Liver (tissue), 9 donors: Measurements from ENCODE around the gene MEIS1. TPM values are rescaled to one million over a fixed set of nuclear protein-coding genes. Genes with fewer than 3 reads are reported as not detected.
A peak's percentile ranks its signal among the peaks of the same experiment; 100 is the strongest.

Experiments used
- DNase-seq: peaks from one replicate; pipeline ENCODE4 v3.0.0-alpha.2; 2017; ENCODE audit warnings: low spot score
- H3K27ac ChIP-seq, 2 donors: one replicate each; pipeline ENCODE4 v1.7.0; 2013; ENCODE audit warnings: inconsistent platforms in 2 of 2, low read length in 2 of 2, control low read depth in 1 of 2, low read depth in 1 of 2, mild to moderate bottlenecking in 1 of 2
- H3K27me3 ChIP-seq, 4 donors: one replicate each; pipeline versions ENCODE4 v1.6.1 to v1.7.0; 2013; ENCODE audit warnings: low read length in 3 of 4, inconsistent platforms in 1 of 4, mild to moderate bottlenecking in 1 of 4, moderate library complexity in 1 of 4; ENCODE audit not compliant: control insufficient read depth in 4 of 4, insufficient read depth in 4 of 4
- H3K36me3 ChIP-seq, 4 donors: one replicate each; pipeline versions ENCODE4 v1.6.1 to v1.7.0; 2013; ENCODE audit warnings: low read length in 3 of 4, mild to moderate bottlenecking in 3 of 4, low read depth in 1 of 4, moderate library complexity in 1 of 4; ENCODE audit not compliant: control insufficient read depth in 4 of 4, insufficient read depth in 3 of 4
- H3K4me1 ChIP-seq, 4 donors: one replicate each; pipeline versions ENCODE4 v1.6.1 to v1.7.0; 2013; ENCODE audit warnings: low read length in 3 of 4, mild to moderate bottlenecking in 3 of 4, moderate library complexity in 1 of 4; ENCODE audit not compliant: control insufficient read depth in 4 of 4, insufficient read depth in 4 of 4
- H3K4me3 ChIP-seq, 3 donors: one replicate each; pipeline versions ENCODE4 v1.6.1 to v1.7.0; 2013; ENCODE audit warnings: low read length in 3 of 3, control low read depth in 1 of 3, low read depth in 1 of 3, mild to moderate bottlenecking in 1 of 3
- H3K9ac ChIP-seq, 2 donors: one replicate each; pipeline ENCODE4 v1.7.0; 2013; ENCODE audit warnings: low read length in 2 of 2, mild to moderate bottlenecking in 2 of 2, moderate library complexity in 2 of 2, control low read depth in 1 of 2, low read depth in 1 of 2
- H3K9me3 ChIP-seq, 4 donors: one replicate each; pipeline versions ENCODE4 v1.6.1 to v1.7.0; 2013; ENCODE audit warnings: low read length in 3 of 4; ENCODE audit not compliant: control insufficient read depth in 4 of 4
- ATF3 ChIP-seq: IDR thresholded peaks from 2 replicates; pipeline ENCODE4 v1.6.1; 2016; ENCODE audit warnings: antibody characterized with exemption
- CTCF ChIP-seq: fragments of 150-350 bp; IDR thresholded peaks from 2 replicates; pipeline ENCODE4 v1.5.1; 2017; ENCODE audit warnings: improper control_type of control experiment, low read depth, low read length; ENCODE audit not compliant: missing input control
- EGR1 ChIP-seq, 2 donors: IDR thresholded peaks; 2 replicates each; pipeline ENCODE4 v1.6.1; 2016 to 2018; ENCODE audit warnings: antibody characterized with exemption in 2 of 2, low read depth in 2 of 2
- GABPA ChIP-seq, 2 donors: IDR thresholded peaks in 1 of 2; conservative IDR thresholded peaks in 1 of 2; 2 replicates each; pipeline ENCODE4 v1.6.1; 2016; ENCODE audit warnings: antibody characterized with exemption in 2 of 2, mild to moderate bottlenecking in 1 of 2, moderate library complexity in 1 of 2
- HNF4A ChIP-seq, 2 donors: conservative IDR thresholded peaks; 2 replicates each; pipeline ENCODE4 v1.6.1; 2016; ENCODE audit warnings: antibody characterized with exemption in 2 of 2, mild to moderate bottlenecking in 2 of 2
- HNF4G ChIP-seq: IDR thresholded peaks from 2 replicates; pipeline ENCODE4 v1.6.1; 2016; ENCODE audit warnings: antibody characterized with exemption
- MAX ChIP-seq: IDR thresholded peaks from 2 replicates; pipeline ENCODE4 v1.6.1; 2016; ENCODE audit warnings: antibody characterized with exemption
- NR2F2 ChIP-seq: IDR thresholded peaks from 2 replicates; pipeline ENCODE4 v1.6.1; 2016; ENCODE audit warnings: antibody characterized with exemption
- RAD21 ChIP-seq, 2 donors: IDR thresholded peaks; 2 replicates each; pipeline ENCODE4 v1.6.1; 2016; ENCODE audit warnings: antibody characterized with exemption in 2 of 2, mild to moderate bottlenecking in 2 of 2
- RXRA ChIP-seq, 2 donors: IDR thresholded peaks; 2 replicates each; pipeline ENCODE4 v1.6.1; 2017 to 2018; ENCODE audit warnings: antibody characterized with exemption in 2 of 2, mild to moderate bottlenecking in 1 of 2
- SP1 ChIP-seq: IDR thresholded peaks from 2 replicates; pipeline ENCODE4 v1.6.1; 2018; ENCODE audit warnings: antibody characterized with exemption, mild to moderate bottlenecking
- ZBTB33 ChIP-seq: IDR thresholded peaks from 2 replicates; pipeline ENCODE4 v1.6.1; 2016; ENCODE audit warnings: antibody characterized with exemption
- WGBS: extraction: QIAGEN DNeasy Blood & Tissue Kit; methylation state at CpG from one replicate; pipeline ENCODE4 v1.1.7; 2013; 5-methylcytosine and 5-hydroxymethylcytosine counted together
- polyA plus RNA-seq, 2 donors: library from polyadenylated mRNA; stranded (reverse) in 1 of 2; unstranded in 1 of 2; fragments of 200-250 nt in 1 of 2; fragments of >200 nt in 1 of 2; fragmentation: Nextera tagmentation in 1 of 2; extraction: Ambion mirVana in 1 of 2; gene quantifications; one replicate each; pipeline versions ENCODE4 v1.2.1 to v1.2.3, GENCODE V29; 2013 to 2015
- total RNA-seq, 2 donors: library from RNA; depleted of rRNA; stranded (reverse); fragments of >200 nt; gene quantifications; one replicate each; pipeline ENCODE4 v1.2.3, GENCODE V29; 2014
- donor health status: healthy.
- donor health status: healthy.
- donor health status: healthy.
- donor health status: healthy.
- donor health status: healthy.

The MEIS1 gene
- total and polyA plus RNA-seq, 4 donors: 1.6 to 8.6 (median 5.5) TPM

GRCh38 chr2:66559672-66560071 lies 124.7 kb downstream of the MEIS1 start (continued):
- TF ChIP-seq CTCF (no peak), MAX (no peak)

- no peak overlapping the region for H3K9ac ChIP-seq
- 99% methylated on average over 2 of the region's 2 CpGs for WGBS
- H3K4me1 ChIP-seq: peaks cover 3 to 15% (median 11%) of the 10 kb centered on the region in 4 donors
- H3K4me3 ChIP-seq: no peak overlapping the region
- DNase-seq: no peak
- no peaks in the 10 kb centered on the region for H3K27me3 ChIP-seq
- no peaks in the 10 kb centered on the region for H3K36me3 ChIP-seq
- no peaks in the 10 kb centered on the region for H3K9me3 ChIP-seq
- H3K27ac ChIP-seq: no peak overlapping the region
- TF ChIP-seq SP1 (no peak), HNF4G (no peak), GABPA (IDR thresholded peaks at IDR 0.05 in 1 of 2, conservative IDR thresholded peaks at IDR 0.05 in 1 of 2) (no peak)
These were observed 125.8 kb downstream of the MEIS1 start for GRCh38 chr2:66560683-66561082.

- Histone ChIP-seq H3K9me3 (no peaks in the 10 kb centered on the region), H3K27me3 (no peaks in the 10 kb centered on the region), H3K27ac (no peak overlapping the region), H3K4me1 (peaks cover 3 to 11% (median 8%) of the 10 kb centered on the region in 4 donors), H3K9ac (no peak overlapping the region), H3K36me3 (no peaks in the 10 kb centered on the region), H3K4me3 (no peak overlapping the region)
- WGBS: 39% methylated on average over 3 of the region's 3 CpGs
- no peak for DNase-seq
- no peak for TF ChIP-seq ZBTB33
- TF ChIP-seq RXRA (IDR thresholded peaks at IDR 0.05): peak; percentile 23 to 58
- peak; percentile 53 for TF ChIP-seq SP1
- peak; percentile 56 to 75 for TF ChIP-seq HNF4A (conservative IDR thresholded peaks at IDR 0.05)
- TF ChIP-seq HNF4G: peak; percentile 55
- no peak for TF ChIP-seq ATF3
- peak; percentile 47 for TF ChIP-seq NR2F2
- TF ChIP-seq EGR1 (IDR thresholded peaks at IDR 0.05; ENCODE audit: low read depth in 2 of 2): peak in 1 of 2 donors; percentile 13
- peak in 1 of 2 donors; percentile 12 for TF ChIP-seq RAD21 (IDR thresholded peaks at IDR 0.05)
These were observed 126.8 kb downstream of the MEIS1 start for GRCh38 chr2:66561645-66562303.
